Measurements from ENCODE around the gene MARCHF4. TPM values are rescaled to one million over a fixed set of nuclear protein-coding genes. Genes with fewer than 3 reads are reported as not detected.

MARCHF4 gene
- total RNA-seq, 1 experiment from 2014 or later = 0.26 TPM

DNA sequence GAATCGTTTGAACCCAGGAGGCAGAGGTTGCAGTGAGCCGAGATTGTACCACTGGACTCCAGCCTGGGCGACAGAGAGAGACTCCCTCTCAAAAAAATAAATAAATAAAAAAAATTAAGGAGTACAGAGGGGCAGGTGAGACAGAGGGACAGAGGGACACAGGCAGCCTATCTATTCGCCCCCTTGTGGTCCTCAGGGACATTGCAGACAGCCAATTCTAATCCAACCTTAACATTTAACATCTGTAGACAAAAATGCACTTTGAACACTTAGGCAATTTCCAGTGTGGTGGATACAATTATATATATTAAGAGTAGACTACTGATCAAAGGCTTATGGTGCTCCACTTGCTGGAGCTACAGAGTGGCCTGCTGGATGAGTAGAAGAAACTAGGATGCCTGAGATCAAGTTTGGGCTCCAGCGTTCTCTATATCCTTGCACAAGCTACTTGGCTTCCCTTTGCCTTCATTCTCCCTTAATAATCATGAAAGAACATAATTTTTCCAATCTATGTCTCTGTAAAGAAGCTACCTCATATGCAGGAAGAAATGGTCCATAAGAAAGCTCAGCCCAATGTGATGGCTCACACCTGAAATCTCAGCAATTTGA is 31.8 kb upstream of the MARCHF4 start:
- H3K4me2 ChIP-seq (ENCODE audit: insufficient read depth, insufficient read length, low read length) = no peak overlapping the region
- H2BK120ac ChIP-seq (ENCODE audit: low read depth, low read length, poor library complexity, severe bottlenecking) = no peak overlapping the region
- H2BK20ac ChIP-seq (ENCODE audit: low read depth, low read length, poor library complexity, severe bottlenecking) = no peak overlapping the region
- H2BK5ac ChIP-seq (ENCODE audit: insufficient read length, low read length) = no peak overlapping the region
- H3K56ac ChIP-seq (ENCODE audit: insufficient read length, low read depth, low read length) = no peak overlapping the region
- H3K9ac ChIP-seq (ENCODE audit: extremely low read depth, insufficient read length, low read length) = no peak overlapping the region
- H2AFZ ChIP-seq (ENCODE audit: low read length) = no peak overlapping the region
- no peak overlapping the region for H2BK15ac ChIP-seq (ENCODE audit: low read depth, low read length)
- H3K4me1 ChIP-seq (ENCODE audit: insufficient read depth, low read length) = no peaks in the 10 kb centered on the region; the same call in 1 of the 2 replicates
- no peak overlapping the region for H3T11ph ChIP-seq (ENCODE audit: low read length)
- no peak overlapping the region for H4K8ac ChIP-seq (replicated peaks; ENCODE audit: insufficient read length, low read depth, low read length)
- H3K23me2 ChIP-seq (ENCODE audit: insufficient read length, low read depth, low read length, poor library complexity, severe bottlenecking) = no peaks in the 10 kb centered on the region
- Mint-ChIP-seq H3K4me3 (no peak overlapping the region), H3K27me3 (ENCODE audit: low read depth) (no peaks in the 10 kb centered on the region), H3K27ac (no peak overlapping the region), H3K4me1 (peaks cover 21 to 25% of the 10 kb centered on the region in 2 experiments), H3K9me3 (no peaks in the 10 kb centered on the region), H3K36me3 (ENCODE audit: insufficient read depth in 1 of 3, low read depth in 3 of 3) (no peaks in the 10 kb centered on the region)
- H4K20me1 ChIP-seq (ENCODE audit: control insufficient read depth, insufficient read depth, insufficient read length) = no peaks in the 10 kb centered on the region
- no peak overlapping the region for H3K4ac ChIP-seq (ENCODE audit: low read depth, low read length)
- no peak overlapping the region for H3K14ac ChIP-seq (ENCODE audit: insufficient read depth, low read length)
- H3K23ac ChIP-seq (ENCODE audit: insufficient read length, low read depth, low read length) = no peak overlapping the region
- peak; percentile 44 for DNase-seq
- H4K91ac ChIP-seq (ENCODE audit: insufficient read length, low read depth, low read length) = no peak overlapping the region
- no peak overlapping the region for H3K18ac ChIP-seq (ENCODE audit: insufficient read length, low read depth, low read length)
- H4K5ac ChIP-seq (ENCODE audit: insufficient read length, low read depth, low read length) = no peak overlapping the region
- peak; percentile 89 for TF ChIP-seq CTCF (conservative IDR thresholded peaks at IDR 0.05)
- no peak overlapping the region for H2AK5ac ChIP-seq (ENCODE audit: insufficient read length, low read length)
- no peaks in the 10 kb centered on the region for H3K27me3 ChIP-seq (ENCODE audit: insufficient read depth, low read length)
- no peaks in the 10 kb centered on the region for H3K9me3 ChIP-seq (ENCODE audit: control insufficient read depth, low read depth, low read length)
- no peaks in the 10 kb centered on the region for H3K79me2 ChIP-seq (ENCODE audit: insufficient read depth, low read length)
- WGBS (ENCODE audit: extremely low coverage, insufficient read length, low lambda C conversion rate) = no CpG with 5 or more reads among the region's 5 CpGs
- H3K79me1 ChIP-seq (ENCODE audit: insufficient read depth, low read depth, low read length, poor library complexity, severe bottlenecking) = no peaks in the 10 kb centered on the region
- no peak overlapping the region for H3K27ac ChIP-seq (ENCODE audit: insufficient read length, low read depth, low read length)
- no peak overlapping the region for H2BK12ac ChIP-seq (ENCODE audit: insufficient read length, low read depth, low read length)
